ENCODE measurements around the gene PRICKLE3. TPM values are rescaled to one million over a fixed set of nuclear protein-coding genes. Genes with fewer than 3 reads are reported as not detected.

PRICKLE3 gene, protein sequence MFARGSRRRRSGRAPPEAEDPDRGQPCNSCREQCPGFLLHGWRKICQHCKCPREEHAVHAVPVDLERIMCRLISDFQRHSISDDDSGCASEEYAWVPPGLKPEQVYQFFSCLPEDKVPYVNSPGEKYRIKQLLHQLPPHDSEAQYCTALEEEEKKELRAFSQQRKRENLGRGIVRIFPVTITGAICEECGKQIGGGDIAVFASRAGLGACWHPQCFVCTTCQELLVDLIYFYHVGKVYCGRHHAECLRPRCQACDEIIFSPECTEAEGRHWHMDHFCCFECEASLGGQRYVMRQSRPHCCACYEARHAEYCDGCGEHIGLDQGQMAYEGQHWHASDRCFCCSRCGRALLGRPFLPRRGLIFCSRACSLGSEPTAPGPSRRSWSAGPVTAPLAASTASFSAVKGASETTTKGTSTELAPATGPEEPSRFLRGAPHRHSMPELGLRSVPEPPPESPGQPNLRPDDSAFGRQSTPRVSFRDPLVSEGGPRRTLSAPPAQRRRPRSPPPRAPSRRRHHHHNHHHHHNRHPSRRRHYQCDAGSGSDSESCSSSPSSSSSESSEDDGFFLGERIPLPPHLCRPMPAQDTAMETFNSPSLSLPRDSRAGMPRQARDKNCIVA
- 10 to 100 TPM in 3 of 5 donors, 1 to 10 TPM in 2; 3.7 to 65.1 (median 16.9) TPM for total RNA-seq
- 1 to 10 TPM; 6.3 to 7.1 (median 6.5) TPM for polyA plus RNA-seq
- long read RNA-seq, donor 1, result 0 reads
- long read RNA-seq, donor 2, result 0 reads
- long read RNA-seq, donor 3, result 0 reads
- long read RNA-seq, donor 4, result 0 reads
- long read RNA-seq, donor 5, partial matches to known transcripts, result 0 of 2 reads
- long read RNA-seq, donor 5, other reads (novel, unspliced or antisense), result 0 of 2 reads
- long read RNA-seq, donor 6, result 0 reads
- long read RNA-seq, donor 7, result 0 reads
- long read RNA-seq, donor 8, partial matches to known transcripts, result 0 of 4 reads
- long read RNA-seq, donor 8, other reads (novel, unspliced or antisense), result 0 of 4 reads
- long read RNA-seq, donor 9, partial matches to known transcripts, result 0 of 1 reads
- long read RNA-seq, donor 9, other reads (novel, unspliced or antisense), result 0 of 1 reads
- long read RNA-seq, donor 10, result 0 reads

DNA sequence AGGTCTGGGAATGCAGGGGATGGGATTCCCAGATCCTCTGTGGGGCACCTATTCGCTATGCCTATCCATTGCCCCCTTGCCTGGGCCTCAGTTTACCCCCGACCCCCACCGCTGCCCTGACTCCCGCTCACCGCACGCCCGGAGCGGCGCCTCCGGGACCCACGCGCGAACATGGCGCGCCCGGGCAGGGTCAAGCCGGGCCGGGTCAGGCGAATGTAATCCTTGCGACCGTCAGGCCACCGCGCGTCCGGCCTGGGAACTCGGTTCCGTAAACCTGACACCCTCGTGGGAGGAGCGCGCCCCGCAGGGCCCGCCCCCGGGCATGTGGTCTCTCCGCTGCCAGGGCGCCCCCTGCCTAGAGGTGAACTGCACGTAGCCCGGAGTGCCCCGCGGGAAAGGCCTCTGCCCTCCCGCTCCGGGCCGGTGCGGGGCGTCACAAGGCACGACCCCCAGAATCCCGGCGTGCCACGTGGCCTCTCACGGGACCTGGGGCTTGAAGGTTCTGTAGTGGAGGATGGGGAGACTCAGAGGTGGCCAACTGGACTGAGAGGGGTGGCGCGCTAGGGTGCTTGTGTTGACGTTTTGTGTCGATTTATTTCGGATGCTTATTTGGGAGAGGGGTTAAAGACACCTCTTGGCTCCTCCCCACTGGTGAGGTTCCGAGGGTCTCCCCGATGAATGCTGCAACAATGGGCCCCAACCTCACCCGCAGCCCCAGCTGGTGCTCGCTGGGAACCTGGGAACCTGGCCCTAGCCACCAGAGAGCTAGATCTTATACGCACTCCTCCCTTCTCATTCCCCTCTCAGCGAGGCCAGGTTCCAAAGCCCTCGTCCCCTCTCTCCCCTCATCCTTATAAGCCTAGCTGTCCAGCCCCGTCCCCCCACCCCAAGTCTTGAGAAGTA, at the start of gene PRICKLE3:
PRICKLE3 (minus strand) TSS at position 249 of the 903 bp plus-strand sequence; CDS start at position 173, 76 bp downstream.
- intact Hi-C loops (cut with DNase I; ENCODE audit: low total_unique reads), result no loop called here
- peak in 2 of 3 donors; percentile 67 to 73 for TF ChIP-seq POLR2AphosphoS5 (IDR thresholded peaks at IDR 0.05)
- TF ChIP-seq, protein P1, sequence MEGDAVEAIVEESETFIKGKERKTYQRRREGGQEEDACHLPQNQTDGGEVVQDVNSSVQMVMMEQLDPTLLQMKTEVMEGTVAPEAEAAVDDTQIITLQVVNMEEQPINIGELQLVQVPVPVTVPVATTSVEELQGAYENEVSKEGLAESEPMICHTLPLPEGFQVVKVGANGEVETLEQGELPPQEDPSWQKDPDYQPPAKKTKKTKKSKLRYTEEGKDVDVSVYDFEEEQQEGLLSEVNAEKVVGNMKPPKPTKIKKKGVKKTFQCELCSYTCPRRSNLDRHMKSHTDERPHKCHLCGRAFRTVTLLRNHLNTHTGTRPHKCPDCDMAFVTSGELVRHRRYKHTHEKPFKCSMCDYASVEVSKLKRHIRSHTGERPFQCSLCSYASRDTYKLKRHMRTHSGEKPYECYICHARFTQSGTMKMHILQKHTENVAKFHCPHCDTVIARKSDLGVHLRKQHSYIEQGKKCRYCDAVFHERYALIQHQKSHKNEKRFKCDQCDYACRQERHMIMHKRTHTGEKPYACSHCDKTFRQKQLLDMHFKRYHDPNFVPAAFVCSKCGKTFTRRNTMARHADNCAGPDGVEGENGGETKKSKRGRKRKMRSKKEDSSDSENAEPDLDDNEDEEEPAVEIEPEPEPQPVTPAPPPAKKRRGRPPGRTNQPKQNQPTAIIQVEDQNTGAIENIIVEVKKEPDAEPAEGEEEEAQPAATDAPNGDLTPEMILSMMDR (IDR thresholded peaks at IDR 0.05), result peak in 2 of 7 experiments; percentile 32 to 42
- TF ChIP-seq EP300 (IDR thresholded peaks at IDR 0.05), result no peak
- H3K4me3 ChIP-seq, result peak within 1 kb of the TSS; percentile 48 to 58 (median 54)
- peaks cover 4 to 21% (median 15%) of the 10 kb centered on the region in 4 donors for H3K36me3 ChIP-seq
- no peaks in the 10 kb centered on the region for H3K27me3 ChIP-seq
- peaks cover 0 to 3% (median 1%) of the 10 kb centered on the region in 4 donors for H3K9me3 ChIP-seq
- H3K4me1 ChIP-seq, result peaks cover 9 to 34% (median 20%) of the 10 kb centered on the region in 4 donors
- peak within 1 kb of the TSS; percentile 76 to 87 (median 86) for H3K27ac ChIP-seq
- DNase-seq, result peak; percentile 86 to 89
- WGBS, 5 donors, result 10 to 48% (median 24%) methylated on average over 15 to 62 of the region's 62 CpGs

DNA sequence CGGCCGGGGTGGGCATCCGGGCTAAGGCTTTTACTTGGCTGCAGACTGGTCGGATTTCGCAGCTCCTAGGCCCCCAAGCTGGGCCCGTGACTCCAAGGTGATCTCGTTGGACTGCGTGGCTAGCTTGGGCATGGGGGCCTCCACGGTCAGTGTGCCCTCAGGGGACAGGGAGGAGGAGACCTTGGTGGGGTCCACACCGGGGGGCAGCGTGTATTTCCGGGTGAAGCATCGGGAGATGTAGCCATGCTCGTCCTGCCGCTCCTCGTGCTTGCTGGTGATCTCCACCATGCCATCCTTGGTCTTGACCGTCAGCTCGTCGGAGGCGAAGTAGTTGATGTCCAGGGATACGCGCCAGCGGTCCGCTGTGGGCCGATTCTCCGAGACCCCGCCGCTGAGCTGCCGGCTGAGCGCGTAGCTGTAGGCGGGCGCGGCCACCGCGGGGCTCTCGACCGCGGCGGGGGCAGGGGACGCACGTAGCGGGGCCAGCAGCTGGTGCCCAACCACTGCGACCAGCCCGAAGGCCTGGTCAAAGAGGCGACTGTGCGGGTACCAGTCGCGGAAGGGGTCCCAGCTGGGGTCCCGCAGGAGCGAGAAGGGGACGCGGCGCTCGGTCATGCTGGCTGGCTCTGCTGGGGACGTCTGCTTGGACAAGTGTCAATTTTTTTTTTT, 47.8 kb upstream of the PRICKLE3 start:
- H3K27me3 ChIP-seq, result no peaks in the 10 kb centered on the region
- peaks cover 0 to 38% (median 18%) of the 10 kb centered on the region in 4 donors for H3K4me1 ChIP-seq
- H3K36me3 ChIP-seq, result no peaks in the 10 kb centered on the region
- no peak overlapping the region for H3K4me3 ChIP-seq
- no peak for DNase-seq
- intact Hi-C loops (cut with DNase I; ENCODE audit: low total_unique reads), result no loop called here
- no peak for TF ChIP-seq EP300 (IDR thresholded peaks at IDR 0.05)
- no peak for TF ChIP-seq POLR2A (IDR thresholded peaks at IDR 0.05)
- TF ChIP-seq POLR2AphosphoS5 (IDR thresholded peaks at IDR 0.05), result no peak
- TF ChIP-seq, protein P1 (IDR thresholded peaks at IDR 0.05), result no peak
- no peak overlapping the region for H3K27ac ChIP-seq
- 48 to 72% (median 56%) methylated on average over 12 to 56 of the region's 56 CpGs for WGBS, 5 donors
- no peaks in the 10 kb centered on the region for H3K9me3 ChIP-seq

DNA sequence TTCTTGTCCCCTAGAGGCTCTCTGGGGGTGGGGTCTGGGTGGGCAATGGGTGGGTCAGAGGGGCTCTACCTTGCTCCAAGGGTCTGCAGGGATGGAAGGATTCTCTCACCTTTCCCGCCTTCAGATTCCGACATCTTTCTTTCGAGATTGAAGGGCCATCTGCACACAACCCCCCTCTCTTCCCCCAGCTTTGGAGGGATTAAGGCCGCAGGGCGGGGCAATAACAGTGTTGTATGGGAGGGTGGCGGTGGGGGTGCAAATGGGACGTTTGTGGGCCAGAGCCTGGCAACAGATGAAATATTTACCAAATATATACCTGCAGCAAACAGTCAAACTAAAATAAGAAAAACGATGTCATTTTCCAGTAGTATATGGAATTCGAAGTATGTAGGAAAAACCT, 47.0 kb upstream of the PRICKLE3 start, which contains the start of gene CACNA1F:
CACNA1F (minus strand) TSS at position 165 of the 400 bp plus-strand sequence; CDS start at position 134, 31 bp downstream.
- H3K27me3 ChIP-seq, result no peaks in the 10 kb centered on the region
- DNase-seq, result no peak
- intact Hi-C loops (cut with DNase I; ENCODE audit: low total_unique reads), result no loop called here
- H3K4me1 ChIP-seq, result peaks cover 0 to 35% (median 18%) of the 10 kb centered on the region in 4 donors
- H3K27ac ChIP-seq, result no peak within 1 kb of the TSS
- H3K9me3 ChIP-seq, result no peaks in the 10 kb centered on the region
- TF ChIP-seq EP300 (IDR thresholded peaks at IDR 0.05) (no peak), POLR2AphosphoS5 (IDR thresholded peaks at IDR 0.05) (no peak), POLR2A (IDR thresholded peaks at IDR 0.05) (no peak)
- TF ChIP-seq, protein P1 (IDR thresholded peaks at IDR 0.05), result no peak
- WGBS, 5 donors, result 69 to 89% (median 74%) methylated on average over 8 to 9 of the region's 9 CpGs
- no peak within 1 kb of the TSS for H3K4me3 ChIP-seq
- no peaks in the 10 kb centered on the region for H3K36me3 ChIP-seq
